ENCODE measurements around the gene EPB41L4A. TPM values are rescaled to one million over a fixed set of nuclear protein-coding genes. Genes with fewer than 3 reads are reported as not detected.

EPB41L4A gene
- total and polyA plus RNA-seq, 2 donors (not counting 3 experiments of a cell fraction or from before 2014, with no cell fraction given) = 6.0 to 17.9 TPM

GRCh38 chr5:112227911-112228631, 191.0 kb downstream of the EPB41L4A start:
- Histone ChIP-seq H4K20me1 (replicated peaks; ENCODE audit: control insufficient read depth, extremely low read depth, insufficient read depth, low read length) (no peaks in the 10 kb centered on the region), H3K4me1 (ENCODE audit: control insufficient read depth, extremely low read depth, insufficient read depth, low read length) (peaks cover 5% of the 10 kb centered on the region), H3K27ac (ENCODE audit: insufficient read depth, low read depth, low read length) (no peak overlapping the region), H3K9ac (replicated peaks; ENCODE audit: extremely low read depth, insufficient read depth, low read length) (no peak overlapping the region), H3K36me3 (ENCODE audit: control insufficient read depth in 2 of 2, extremely low read depth in 1 of 2, insufficient read depth in 2 of 2, low read length in 2 of 2) (no peaks in the 10 kb centered on the region), H3K79me2 (ENCODE audit: control insufficient read depth, insufficient read depth, low read length) (no peaks in the 10 kb centered on the region), H3K9me3 (replicated peaks; ENCODE audit: control insufficient read depth, insufficient read depth, low read length) (no peaks in the 10 kb centered on the region), H2AFZ (ENCODE audit: low read depth, low read length) (no peak overlapping the region), H3K4me2 (ENCODE audit: insufficient read depth, low read length) (no peak overlapping the region), H3K9me1 (replicated peaks; ENCODE audit: control insufficient read depth, extremely low read depth, insufficient read depth, low read length) (no peaks in the 10 kb centered on the region), H3K27me3 (ENCODE audit: control insufficient read depth in 2 of 2, insufficient read depth in 2 of 2, low read length in 2 of 2) (no peaks in the 10 kb centered on the region), H3K4me3 (replicated peaks in 1 of 3; ENCODE audit: insufficient read depth in 1 of 3, low read depth in 1 of 3, low read length in 3 of 3) (no peak overlapping the region)
- FAIRE-seq (no peak), DNase-seq (ENCODE audit: low read depth, low spot score) (no peak)
- ChIA-PET CTCF (interaction anchor here (1.0 to 2.6 kb wide), 4 partner anchors 10 to 192 kb away, joined by 3 to 27 read pairs (median 4); partner anchors contain the start of gene EPB41L4A), POLR2A (no interaction called here)
- BruUV-seq (replicated peaks) = no TSS peak
- dilution Hi-C loops (cut with MboI; ENCODE audit: extremely low pct_ligation_motif_present, low sequenced_read_pairs) = no loop called here
- intact Hi-C loops (cut with micrococcal nuclease) = no loop called here
- TF ChIP-seq JUN (IDR thresholded peaks at IDR 0.05; ENCODE audit: borderline replicate concordance, insufficient read depth, insufficient read length, low read depth) = no peak
- TF ChIP-seq MAX (IDR thresholded peaks at IDR 0.05; ENCODE audit: insufficient read depth, insufficient read length) = no peak
- TF ChIP-seq POLR2A (IDR thresholded peaks at IDR 0.05; ENCODE audit: low read depth, low read length) = no peak
- no peak for TF ChIP-seq FOS (IDR thresholded peaks at IDR 0.05; ENCODE audit: borderline replicate concordance, insufficient read depth, low read length)
- no peak for TF ChIP-seq GATA2 (IDR thresholded peaks at IDR 0.05; ENCODE audit: insufficient read depth, insufficient read length, low read depth, low read length)
- no peak for TF ChIP-seq MYC (IDR thresholded peaks at IDR 0.05; ENCODE audit: low read depth, low read length)
- no peak for TF ChIP-seq EZH2 (IDR thresholded peaks at IDR 0.05; ENCODE audit: borderline replicate concordance, low read depth, low read length, severe bottlenecking)
- no peak for TF ChIP-seq CTCF (IDR thresholded peaks at IDR 0.05; ENCODE audit: extremely low read depth in 1 of 2, insufficient read depth in 1 of 2, low read depth in 1 of 2, low read length in 2 of 2)
- TF ChIP-seq POLR2AphosphoS5 (IDR thresholded peaks at IDR 0.05; ENCODE audit: insufficient read depth, low read depth, low read length) = no peak
